SK-N-SH (cell line): ENCODE measurements around the gene PEX13. TPM values are rescaled to one million over a fixed set of nuclear protein-coding genes. Genes with fewer than 3 reads are reported as not detected.

Experiments
- CTCF ChIA-PET: fragments of 300-600, 350-600 bp; formaldehyde crosslinking; extraction: SDS; loops from one replicate; lab custom pipeline; 2021; lab: Yijun Ruan, JAX
- POLR2A ChIA-PET: fragments of 350-600 bp; sonication (Branson Sonifier 250); formaldehyde crosslinking; extraction: SDS; loops from one replicate; lab custom pipeline; 2020; ENCODE audit warnings: antibody characterized with exemption, inconsistent platforms; lab: Yijun Ruan, JAX
- DNase-seq: peaks from one replicate; pipeline ENCODE4 v3.0.0; 2012
- H2AFZ ChIP-seq: fragments of 200-600 bp; sonication (generic); 2 replicates; pipeline ENCODE4 v1.8.1; 2016; ENCODE audit warnings: antibody characterized with exemption, mild to moderate bottlenecking, low read depth
- H3F3A ChIP-seq: fragments of 200-600 bp; sonication (generic); replicated peaks from 2 replicates; pipeline ENCODE3; 2016; ENCODE audit warnings: antibody characterized with exemption, mild to moderate bottlenecking; ENCODE audit not compliant: insufficient read depth
- H3K27ac ChIP-seq, 2 experiments: fragments of 200-500 bp in 1 of 2; fragments of 200-600 bp in 1 of 2; sonication (Bioruptor generic) in 1 of 2; sonication (generic), shearing (Covaris generic) in 1 of 2; 2 replicates each; pipeline versions ENCODE4 v1.5.1 to v1.6.1; 2014 to 2016; ENCODE audit warnings: low read depth in 2 of 2, inconsistent platforms in 1 of 2, low read length in 1 of 2, mild to moderate bottlenecking in 1 of 2, mixed read lengths in 1 of 2
- H3K27me3 ChIP-seq: fragments of 200-600 bp; sonication (generic), shearing (Covaris generic); 2 replicates; pipeline ENCODE4 v1.6.1; 2016; ENCODE audit warnings: mixed run types; ENCODE audit not compliant: insufficient read depth
- H3K36me3 ChIP-seq, 2 experiments: fragments of 200-500 bp in 1 of 2; fragments of 200-600 bp in 1 of 2; sonication (Bioruptor generic) in 1 of 2; sonication (generic) in 1 of 2; replicated peaks in 1 of 2; 2 replicates each; pipeline versions ENCODE3 to v1.5.1; 2014 to 2016; ENCODE audit warnings: low read length in 1 of 2, mild to moderate bottlenecking in 1 of 2; ENCODE audit not compliant: insufficient read depth in 2 of 2, control insufficient read depth in 1 of 2
- H3K4me1 ChIP-seq, 2 experiments: fragments of 200-500 bp in 1 of 2; fragments of 200-600 bp in 1 of 2; sonication (Bioruptor generic) in 1 of 2; sonication (generic), shearing (Covaris generic) in 1 of 2; 2 replicates each; pipeline versions ENCODE4 v1.5.1 to v1.6.1; 2014 to 2016; ENCODE audit warnings: low read depth in 1 of 2, low read length in 1 of 2, mixed run types in 1 of 2; ENCODE audit not compliant: insufficient read depth in 2 of 2, control insufficient read depth in 1 of 2
- H3K4me2 ChIP-seq: fragments of 200-600 bp; sonication (generic), shearing (Covaris generic); 2 replicates; pipeline ENCODE4 v1.6.1; 2017; ENCODE audit warnings: mixed run types
- H3K4me3 ChIP-seq, 2 experiments: fragments of 200-500 bp in 1 of 2; fragments of 200-600 bp in 1 of 2; sonication (Bioruptor generic) in 1 of 2; sonication (generic), shearing (Covaris generic) in 1 of 2; 2 replicates each; pipeline versions ENCODE4 v1.5.1 to v1.8.1; 2014 to 2016; ENCODE audit warnings: low read depth in 2 of 2, inconsistent platforms in 1 of 2, low read length in 1 of 2, mild to moderate bottlenecking in 1 of 2, mixed read lengths in 1 of 2, moderate library complexity in 1 of 2
- H3K79me2 ChIP-seq: fragments of 200-600 bp; sonication (generic); 2 replicates; pipeline ENCODE4 v1.8.1; 2017; ENCODE audit warnings: mild to moderate bottlenecking; ENCODE audit not compliant: insufficient read depth
- H3K9ac ChIP-seq: fragments of 200-600 bp; sonication (generic); 2 replicates; pipeline ENCODE4 v1.6.1; 2017; ENCODE audit warnings: mixed run types
- H3K9me2 ChIP-seq: fragments of 200-600 bp; sonication (generic); 2 replicates; pipeline ENCODE4 v1.6.1; 2017; ENCODE audit warnings: mixed run types
- H3K9me3 ChIP-seq: fragments of 200-600 bp; sonication (generic); 2 replicates; pipeline ENCODE4 v1.6.1; 2017; ENCODE audit warnings: mixed run types, mild to moderate bottlenecking, moderate library complexity
- H4K20me1 ChIP-seq: fragments of 200-600 bp; sonication (generic); 2 replicates; pipeline ENCODE4 v1.6.1; 2017; ENCODE audit warnings: mild to moderate bottlenecking, mixed run types; ENCODE audit not compliant: insufficient read depth
- CHD2 ChIP-seq: fragments of 150-350 bp; IDR thresholded peaks from 2 replicates; pipeline ENCODE4 v1.6.1; 2018; ENCODE audit warnings: low read length; ENCODE audit not compliant: partially characterized antibody
- ELF1 ChIP-seq: IDR thresholded peaks from 2 replicates; pipeline ENCODE4 v1.4.0; 2012
- EZH2phosphoT487 ChIP-seq: fragments of 200-600 bp; sonication (generic); IDR thresholded peaks from 2 replicates; pipeline ENCODE4 v1.6.1; 2017; ENCODE audit warnings: low read depth, mixed run types, mild to moderate bottlenecking, antibody characterized with exemption, moderate library complexity, borderline replicate concordance
- FOSL2 ChIP-seq: IDR thresholded peaks from 2 replicates; pipeline ENCODE4 v1.4.0; 2012; ENCODE audit warnings: low read depth, mild to moderate bottlenecking, moderate library complexity, borderline replicate concordance
- FOXJ3 ChIP-seq: sonication (generic); formaldehyde crosslinking; IDR thresholded peaks from 2 replicates; pipeline ENCODE4 v1.5.1; 2020; ENCODE audit warnings: mild to moderate bottlenecking, missing genetic modification reagents
- GATA2 ChIP-seq: sonication (generic); formaldehyde crosslinking; IDR thresholded peaks from 2 replicates; pipeline ENCODE4 v1.5.0; 2020; ENCODE audit warnings: mild to moderate bottlenecking, missing genetic modification reagents
- JUND ChIP-seq: IDR thresholded peaks from 2 replicates; pipeline ENCODE4 v1.4.0; 2012
- MXI1 ChIP-seq: IDR thresholded peaks from 2 replicates; pipeline ENCODE4 v1.6.1; 2012; ENCODE audit warnings: mild to moderate bottlenecking, low read depth, low read length, improper control_type of control experiment
- POLR2AphosphoS5 ChIP-seq: IDR thresholded peaks from 2 replicates; pipeline ENCODE4 v1.6.1; 2012; ENCODE audit warnings: low read depth, low read length
- RAD21 ChIP-seq: IDR thresholded peaks from 2 replicates; pipeline ENCODE4 v1.6.1; 2012; ENCODE audit warnings: mild to moderate bottlenecking, low read length
- RCOR1 ChIP-seq: fragments of 150-350 bp; IDR thresholded peaks from 2 replicates; pipeline ENCODE4 v1.6.1; 2017; ENCODE audit warnings: antibody characterized with exemption, low read length
- RFX5 ChIP-seq: IDR thresholded peaks from 2 replicates; pipeline ENCODE4 v1.6.1; 2012; ENCODE audit warnings: mild to moderate bottlenecking, improper control_type of control experiment, low read length
- SIN3A ChIP-seq: IDR thresholded peaks from 2 replicates; pipeline ENCODE4 v1.6.1; 2012; ENCODE audit warnings: low read depth, mild to moderate bottlenecking, low read length, moderate library complexity, borderline replicate concordance
- SMC3 ChIP-seq: IDR thresholded peaks from 2 replicates; pipeline ENCODE4 v1.6.1; 2012; ENCODE audit warnings: low read depth, low read length, improper control_type of control experiment
- TAF1 ChIP-seq: IDR thresholded peaks from 2 replicates; pipeline ENCODE4 v1.6.1; 2012; ENCODE audit warnings: low read depth, mild to moderate bottlenecking, low read length, moderate library complexity, borderline replicate concordance
- TCF12 ChIP-seq: IDR thresholded peaks from 2 replicates; pipeline ENCODE4 v1.4.0; 2012
- WGBS: methylation state at CpG from one replicate; pipeline ENCODE4 v1.1.6; 2017; ENCODE audit warnings: low lambda C conversion rate; 5-methylcytosine and 5-hydroxymethylcytosine counted together
- polyA plus RNA-seq, 3 experiments: library from polyadenylated mRNA; depleted of rRNA; stranded (reverse); fragments of >200 nt; gene quantifications; 2 replicates each; pipeline ENCODE4 v1.2.3, GENCODE V29; 2012
- TF ChIP-seq, protein P1 (sequence below): IDR thresholded peaks from 2 replicates; pipeline ENCODE4 v1.4.0; 2012; ENCODE audit warnings: low read depth, borderline replicate concordance
- TF ChIP-seq, protein P2 (sequence below): IDR thresholded peaks from 2 replicates; pipeline ENCODE4; 2012
- TF ChIP-seq, protein P3 (sequence below): fragments of 200-600 bp; sonication (generic); IDR thresholded peaks from 2 replicates; pipeline ENCODE4 v1.6.1; 2017; ENCODE audit warnings: antibody characterized with exemption, mild to moderate bottlenecking, moderate library complexity
- TF ChIP-seq, protein P4 (sequence below): fragments of 150-350 bp; IDR thresholded peaks from 2 replicates; pipeline ENCODE4 v1.6.1; 2017; ENCODE audit warnings: antibody characterized with exemption, low read length, low read depth, borderline replicate concordance

The PEX13 gene
- polyA plus RNA-seq, 1 of the 3 experiments (the other 2 are of a cell fraction): 10.3 TPM

DNA sequence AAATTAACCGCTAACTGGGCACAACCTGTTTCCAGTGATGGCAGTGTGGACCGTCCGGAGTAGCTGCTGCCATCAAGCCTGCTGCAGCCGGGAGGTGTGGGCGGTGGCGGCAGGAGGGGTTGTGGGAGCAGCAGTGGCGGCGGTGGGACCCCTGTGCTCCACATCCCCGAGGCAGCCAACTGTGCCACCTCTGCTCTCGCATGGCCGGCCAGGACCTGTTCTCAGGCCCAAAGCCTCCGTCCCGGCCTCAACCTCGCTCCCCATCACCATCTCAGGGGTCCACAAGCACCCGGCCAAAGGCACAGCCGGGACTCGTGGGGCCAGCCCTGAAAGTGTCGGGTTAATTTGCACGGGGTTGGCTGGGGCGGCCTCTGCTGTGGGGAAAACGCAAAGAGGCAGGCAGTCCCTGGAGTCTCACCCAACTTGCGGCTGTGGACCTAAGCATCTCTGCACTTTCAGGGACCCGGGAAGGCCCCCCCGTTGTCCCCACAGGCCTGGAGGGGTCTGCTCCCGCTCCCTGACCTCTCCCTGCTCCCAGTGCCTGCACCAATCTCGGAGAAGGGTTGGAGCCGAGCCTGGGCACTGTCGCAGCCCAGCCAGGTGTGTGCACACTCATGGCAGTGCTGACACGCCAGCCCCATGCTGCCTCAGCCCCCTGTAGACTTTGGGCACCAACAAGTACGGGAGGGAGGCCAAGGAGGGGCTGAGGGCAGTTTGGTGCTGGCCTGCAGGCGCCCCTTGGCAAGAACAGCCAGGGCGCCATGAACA lies 44.4 kb upstream of the PEX13 start:
- Histone ChIP-seq H3K9me3 (no peaks in the 10 kb centered on the region), H3K27me3 (no peaks in the 10 kb centered on the region), H3F3A (no peaks in the 10 kb centered on the region), H3K4me2 (no peak overlapping the region), H4K20me1 (no peaks in the 10 kb centered on the region), H3K9me2 (no peaks in the 10 kb centered on the region), H3K4me3 (no peak overlapping the region), H3K27ac (no peak overlapping the region), H3K79me2 (no peaks in the 10 kb centered on the region), H3K9ac (no peak overlapping the region), H2AFZ (no peak overlapping the region), H3K4me1 (no peaks in the 10 kb centered on the region; a peak in 1 of 4 replicates), H3K36me3 (no peaks in the 10 kb centered on the region)
- no peak for DNase-seq
- 90% methylated on average over 18 of the region's 32 CpGs for WGBS
- TF ChIP-seq FOSL2 (no peak), TCF12 (no peak), EZH2phosphoT487 (no peak), POLR2AphosphoS5 (no peak), FOXJ3 (CRISPR knock-in tag) (no peak), SMC3 (no peak), SIN3A (no peak), TAF1 (no peak)
- ChIA-PET CTCF (no interaction called here), POLR2A (no interaction called here)

DNA sequence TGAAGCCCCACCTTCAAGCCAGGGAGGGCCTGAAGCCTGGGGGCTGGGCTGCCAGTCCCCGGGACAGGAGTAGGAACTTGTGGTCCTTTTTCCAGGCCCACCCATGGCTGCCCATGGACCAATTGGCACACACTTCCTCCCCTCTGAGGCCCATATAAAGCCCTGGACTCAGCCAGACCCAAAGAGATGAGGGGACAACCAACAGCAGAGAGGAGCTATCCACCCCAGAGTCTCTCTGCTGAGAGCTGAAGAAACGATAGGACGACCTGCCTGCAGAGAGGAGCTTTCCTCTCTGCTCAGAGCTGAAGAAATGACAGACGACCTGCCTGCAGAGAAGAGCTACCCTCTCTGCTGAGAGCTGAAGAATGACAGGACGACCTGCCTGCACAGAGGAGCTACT lies 43.8 kb upstream of the PEX13 start:
- Histone ChIP-seq H2AFZ (no peak overlapping the region), H3K27me3 (no peaks in the 10 kb centered on the region), H3K9me3 (no peaks in the 10 kb centered on the region), H3K36me3 (no peaks in the 10 kb centered on the region), H3K9ac (no peak overlapping the region), H3F3A (no peaks in the 10 kb centered on the region), H3K4me1 (no peaks in the 10 kb centered on the region; a peak in 1 of 4 replicates), H3K4me2 (no peak overlapping the region), H3K9me2 (no peaks in the 10 kb centered on the region), H3K79me2 (no peaks in the 10 kb centered on the region), H3K27ac (no peak overlapping the region), H4K20me1 (no peaks in the 10 kb centered on the region)
- WGBS: 74% methylated on average over 4 of the region's 5 CpGs
- POLR2A ChIA-PET: no interaction called here
- TF ChIP-seq JUND (no peak), RCOR1 (no peak), ELF1 (no peak), RFX5 (no peak), MXI1 (no peak), SMC3 (no peak), RAD21 (no peak), GATA2 (no peak), CHD2 (no peak)
- TF ChIP-seq, protein P1, sequence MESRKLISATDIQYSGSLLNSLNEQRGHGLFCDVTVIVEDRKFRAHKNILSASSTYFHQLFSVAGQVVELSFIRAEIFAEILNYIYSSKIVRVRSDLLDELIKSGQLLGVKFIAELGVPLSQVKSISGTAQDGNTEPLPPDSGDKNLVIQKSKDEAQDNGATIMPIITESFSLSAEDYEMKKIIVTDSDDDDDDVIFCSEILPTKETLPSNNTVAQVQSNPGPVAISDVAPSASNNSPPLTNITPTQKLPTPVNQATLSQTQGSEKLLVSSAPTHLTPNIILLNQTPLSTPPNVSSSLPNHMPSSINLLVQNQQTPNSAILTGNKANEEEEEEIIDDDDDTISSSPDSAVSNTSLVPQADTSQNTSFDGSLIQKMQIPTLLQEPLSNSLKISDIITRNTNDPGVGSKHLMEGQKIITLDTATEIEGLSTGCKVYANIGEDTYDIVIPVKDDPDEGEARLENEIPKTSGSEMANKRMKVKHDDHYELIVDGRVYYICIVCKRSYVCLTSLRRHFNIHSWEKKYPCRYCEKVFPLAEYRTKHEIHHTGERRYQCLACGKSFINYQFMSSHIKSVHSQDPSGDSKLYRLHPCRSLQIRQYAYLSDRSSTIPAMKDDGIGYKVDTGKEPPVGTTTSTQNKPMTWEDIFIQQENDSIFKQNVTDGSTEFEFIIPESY: no peak
- TF ChIP-seq, protein P2, sequence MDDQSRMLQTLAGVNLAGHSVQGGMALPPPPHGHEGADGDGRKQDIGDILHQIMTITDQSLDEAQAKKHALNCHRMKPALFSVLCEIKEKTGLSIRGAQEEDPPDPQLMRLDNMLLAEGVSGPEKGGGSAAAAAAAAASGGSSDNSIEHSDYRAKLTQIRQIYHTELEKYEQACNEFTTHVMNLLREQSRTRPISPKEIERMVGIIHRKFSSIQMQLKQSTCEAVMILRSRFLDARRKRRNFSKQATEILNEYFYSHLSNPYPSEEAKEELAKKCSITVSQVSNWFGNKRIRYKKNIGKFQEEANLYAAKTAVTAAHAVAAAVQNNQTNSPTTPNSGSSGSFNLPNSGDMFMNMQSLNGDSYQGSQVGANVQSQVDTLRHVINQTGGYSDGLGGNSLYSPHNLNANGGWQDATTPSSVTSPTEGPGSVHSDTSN: no peak
- TF ChIP-seq, protein P3, sequence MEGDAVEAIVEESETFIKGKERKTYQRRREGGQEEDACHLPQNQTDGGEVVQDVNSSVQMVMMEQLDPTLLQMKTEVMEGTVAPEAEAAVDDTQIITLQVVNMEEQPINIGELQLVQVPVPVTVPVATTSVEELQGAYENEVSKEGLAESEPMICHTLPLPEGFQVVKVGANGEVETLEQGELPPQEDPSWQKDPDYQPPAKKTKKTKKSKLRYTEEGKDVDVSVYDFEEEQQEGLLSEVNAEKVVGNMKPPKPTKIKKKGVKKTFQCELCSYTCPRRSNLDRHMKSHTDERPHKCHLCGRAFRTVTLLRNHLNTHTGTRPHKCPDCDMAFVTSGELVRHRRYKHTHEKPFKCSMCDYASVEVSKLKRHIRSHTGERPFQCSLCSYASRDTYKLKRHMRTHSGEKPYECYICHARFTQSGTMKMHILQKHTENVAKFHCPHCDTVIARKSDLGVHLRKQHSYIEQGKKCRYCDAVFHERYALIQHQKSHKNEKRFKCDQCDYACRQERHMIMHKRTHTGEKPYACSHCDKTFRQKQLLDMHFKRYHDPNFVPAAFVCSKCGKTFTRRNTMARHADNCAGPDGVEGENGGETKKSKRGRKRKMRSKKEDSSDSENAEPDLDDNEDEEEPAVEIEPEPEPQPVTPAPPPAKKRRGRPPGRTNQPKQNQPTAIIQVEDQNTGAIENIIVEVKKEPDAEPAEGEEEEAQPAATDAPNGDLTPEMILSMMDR: no peak
- TF ChIP-seq, protein P4, sequence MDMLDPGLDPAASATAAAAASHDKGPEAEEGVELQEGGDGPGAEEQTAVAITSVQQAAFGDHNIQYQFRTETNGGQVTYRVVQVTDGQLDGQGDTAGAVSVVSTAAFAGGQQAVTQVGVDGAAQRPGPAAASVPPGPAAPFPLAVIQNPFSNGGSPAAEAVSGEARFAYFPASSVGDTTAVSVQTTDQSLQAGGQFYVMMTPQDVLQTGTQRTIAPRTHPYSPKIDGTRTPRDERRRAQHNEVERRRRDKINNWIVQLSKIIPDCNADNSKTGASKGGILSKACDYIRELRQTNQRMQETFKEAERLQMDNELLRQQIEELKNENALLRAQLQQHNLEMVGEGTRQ: no peak
- TF ChIP-seq, all 33 proteins: peak for 0
- CTCF ChIA-PET: interaction anchor here (1.2 to 2.1 kb wide), 2 partner anchors 24 to 25 kb away, joined by 3 to 7 read pairs; no protein-coding TSS in a partner anchor
- no peak overlapping the region for H3K4me3 ChIP-seq
- DNase-seq: no peak
